ENCODE data around the gene UBE2A.

- TF ChIP-seq, protein P1, sequence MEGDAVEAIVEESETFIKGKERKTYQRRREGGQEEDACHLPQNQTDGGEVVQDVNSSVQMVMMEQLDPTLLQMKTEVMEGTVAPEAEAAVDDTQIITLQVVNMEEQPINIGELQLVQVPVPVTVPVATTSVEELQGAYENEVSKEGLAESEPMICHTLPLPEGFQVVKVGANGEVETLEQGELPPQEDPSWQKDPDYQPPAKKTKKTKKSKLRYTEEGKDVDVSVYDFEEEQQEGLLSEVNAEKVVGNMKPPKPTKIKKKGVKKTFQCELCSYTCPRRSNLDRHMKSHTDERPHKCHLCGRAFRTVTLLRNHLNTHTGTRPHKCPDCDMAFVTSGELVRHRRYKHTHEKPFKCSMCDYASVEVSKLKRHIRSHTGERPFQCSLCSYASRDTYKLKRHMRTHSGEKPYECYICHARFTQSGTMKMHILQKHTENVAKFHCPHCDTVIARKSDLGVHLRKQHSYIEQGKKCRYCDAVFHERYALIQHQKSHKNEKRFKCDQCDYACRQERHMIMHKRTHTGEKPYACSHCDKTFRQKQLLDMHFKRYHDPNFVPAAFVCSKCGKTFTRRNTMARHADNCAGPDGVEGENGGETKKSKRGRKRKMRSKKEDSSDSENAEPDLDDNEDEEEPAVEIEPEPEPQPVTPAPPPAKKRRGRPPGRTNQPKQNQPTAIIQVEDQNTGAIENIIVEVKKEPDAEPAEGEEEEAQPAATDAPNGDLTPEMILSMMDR (conservative IDR thresholded peaks at IDR 0.05 in 1 of 2, IDR thresholded peaks at IDR 0.05 in 1 of 2; ENCODE audit: low read depth in 1 of 2, low read length in 2 of 2): no peak
- TF ChIP-seq EZH2 (IDR thresholded peaks at IDR 0.05; ENCODE audit: low read length, missing control alignments): no peak
These were observed 28.4 kb downstream of the UBE2A start for GRCh38 chrX:119602701-119603255.

Data from fibroblast of lung (primary cell).